GM21367 (cell line): Measurements from ENCODE around the gene FLOT2.
"Not testable (repeated sequence)": the region's sequence is repeated elsewhere in the genome, so short reads cannot be mapped to it uniquely, and the experiment has no call there.

Source experiments
- ATAC-seq: cut with Tn5 transposase; IDR thresholded peaks from one replicate; pipeline ENCODE4 v1.9.1; 2021; ENCODE audit not compliant: unreplicated experiment

The FLOT2 gene

GRCh38 chr17:28896884-28897768, at the start of gene FLOT2:
Gene FLOT2 (minus strand): TSS chr17:28897733. CDS start chr17:28897574, 159 bp downstream.
- ATAC-seq = no peak

- no peak for ATAC-seq
These were observed 48.7 kb upstream of the FLOT2 start for GRCh38 chr17:28946239-28946638.

- no peak for ATAC-seq
These were observed 47.6 kb upstream of the FLOT2 start for GRCh38 chr17:28944862-28945741.

- no peak for ATAC-seq
These were observed 46.8 kb upstream of the FLOT2 start for GRCh38 chr17:28944343-28944742.

- no peak for ATAC-seq
These were observed 45.4 kb upstream of the FLOT2 start for GRCh38 chr17:28942925-28943324.

- ATAC-seq = no peak
These were observed 43.7 kb upstream of the FLOT2 start for GRCh38 chr17:28941251-28941650.

- ATAC-seq = no peak
These were observed 43.1 kb upstream of the FLOT2 start for GRCh38 chr17:28940675-28941074.

GRCh38 chr17:28940142-28940541, 42.6 kb upstream of the FLOT2 start:
- ATAC-seq = no peak

- no peak for ATAC-seq
These were observed 41.0 kb upstream of the FLOT2 start for GRCh38 chr17:28938552-28938951.

- ATAC-seq = no peak
These were observed 39.7 kb upstream of the FLOT2 start for GRCh38 chr17:28937044-28937729.

GRCh38 chr17:28935744-28936460, 38.4 kb upstream of the FLOT2 start:
- ATAC-seq = no peak

- not testable (repeated sequence) for ATAC-seq
These were observed 37.0 kb upstream of the FLOT2 start for GRCh38 chr17:28934508-28934907.

- ATAC-seq = no peak
These were observed 32.3 kb upstream of the FLOT2 start for GRCh38 chr17:28929787-28930186.

- ATAC-seq = no peak
These were observed 30.5 kb upstream of the FLOT2 start for GRCh38 chr17:28928061-28928460.

GRCh38 chr17:28926786-28927185, 29.3 kb upstream of the FLOT2 start:
- no peak for ATAC-seq

GRCh38 chr17:28926366-28926765, 28.8 kb upstream of the FLOT2 start:
- ATAC-seq = no peak

GRCh38 chr17:28925912-28926365, 28.4 kb upstream of the FLOT2 start:
- ATAC-seq = no peak

GRCh38 chr17:28920201-28920600, 22.7 kb upstream of the FLOT2 start:
- no peak for ATAC-seq

GRCh38 chr17:28918295-28918694, 20.8 kb upstream of the FLOT2 start:
- ATAC-seq = no peak

GRCh38 chr17:28917465-28917864, 19.9 kb upstream of the FLOT2 start:
- ATAC-seq = no peak

GRCh38 chr17:28917029-28917428, 19.5 kb upstream of the FLOT2 start:
- no peak for ATAC-seq
